SK-N-SH treated with all-trans-retinoic acid at 6 μM for 48 hours (cell line): Measurements from ENCODE around the gene TMEM125.

Experiments used
- ATAC-seq: fragments of 200-7000 bp; cut with Tn5 transposase; 3 replicates; pipeline ENCODE4 v1.9.1; 2020; ENCODE audit warnings: mild to moderate bottlenecking, moderate library complexity
- ARNTL ChIP-seq: fragments of 450-650 bp; formaldehyde crosslinking; IDR thresholded peaks from 2 replicates; pipeline ENCODE4 v1.5.0; 2020; ENCODE audit warnings: low read depth, mild to moderate bottlenecking, moderate library complexity, borderline replicate concordance
- BACH2 ChIP-seq: fragments of 250-450 bp; sonication (Bioruptor Pico); IDR thresholded peaks from 2 replicates; pipeline ENCODE4 v1.9.0; 2021; ENCODE audit warnings: mild to moderate bottlenecking, borderline replicate concordance
- CREB5 ChIP-seq: fragments of 250-450 bp; sonication (Bioruptor Pico); IDR thresholded peaks from 2 replicates; pipeline ENCODE4 v1.5.1; 2020; ENCODE audit warnings: low read depth, mild to moderate bottlenecking, moderate library complexity
- CSDC2 ChIP-seq: fragments of 250-450 bp; sonication (Bioruptor Pico); IDR thresholded peaks from 2 replicates; pipeline ENCODE4 v1.5.0; 2020; ENCODE audit warnings: mild to moderate bottlenecking, moderate library complexity
- CSRNP3 ChIP-seq: fragments of 250-450 bp; sonication (Bioruptor Pico); IDR thresholded peaks from 2 replicates; pipeline ENCODE4 v1.5.1; 2021; ENCODE audit warnings: mild to moderate bottlenecking, moderate library complexity
- ESRRG ChIP-seq: fragments of 250-450 bp; sonication (Bioruptor Pico); IDR thresholded peaks from 2 replicates; pipeline ENCODE4 v1.6.1; 2021; ENCODE audit warnings: mild to moderate bottlenecking
- OSR1 ChIP-seq: fragments of 250-450 bp; sonication (Bioruptor Pico); IDR thresholded peaks from 2 replicates; pipeline ENCODE4 v1.8.0; 2022; ENCODE audit warnings: moderate library complexity, mild to moderate bottlenecking, inconsistent platforms
- PATZ1 ChIP-seq: fragments of 250-450 bp; sonication (Bioruptor Pico); IDR thresholded peaks from 2 replicates; pipeline ENCODE4 v1.8.0; 2020; ENCODE audit warnings: mild to moderate bottlenecking, moderate library complexity, borderline replicate concordance
- POU6F1 ChIP-seq: fragments of 250-450 bp; sonication (Bioruptor Pico); IDR thresholded peaks from 2 replicates; pipeline ENCODE4 v1.8.0; 2021; ENCODE audit warnings: low read depth, mild to moderate bottlenecking, moderate library complexity, borderline replicate concordance
- PPARA ChIP-seq: fragments of 250-450 bp; sonication (Bioruptor Pico); IDR thresholded peaks from 2 replicates; pipeline ENCODE4 v1.5.0; 2020; ENCODE audit warnings: mild to moderate bottlenecking, borderline replicate concordance
- SNAI2 ChIP-seq: fragments of 250-450 bp; sonication (Bioruptor Pico); IDR thresholded peaks from 2 replicates; pipeline ENCODE4 v1.5.0; 2020; ENCODE audit warnings: mild to moderate bottlenecking, moderate library complexity
- TCF4 ChIP-seq: fragments of 250-450 bp; sonication (Bioruptor Pico); IDR thresholded peaks from 2 replicates; pipeline ENCODE4 v1.8.0; 2021; ENCODE audit warnings: mild to moderate bottlenecking, moderate library complexity, borderline replicate concordance
- TOX ChIP-seq: fragments of 250-450 bp; sonication (Bioruptor Pico); IDR thresholded peaks from 2 replicates; pipeline ENCODE4 v1.8.0; 2021; ENCODE audit warnings: mild to moderate bottlenecking, moderate library complexity, borderline replicate concordance
- TSHZ2 ChIP-seq: fragments of 250-450 bp; sonication (Bioruptor Pico); IDR thresholded peaks from 2 replicates; pipeline ENCODE4 v1.5.0; 2020; ENCODE audit warnings: mild to moderate bottlenecking, moderate library complexity
- ZC3H10 ChIP-seq: fragments of 250-450 bp; sonication (Bioruptor Pico); IDR thresholded peaks from 2 replicates; pipeline ENCODE4 v1.5.1; 2021; ENCODE audit warnings: mild to moderate bottlenecking, moderate library complexity
- ZFP3 ChIP-seq: fragments of 250-450 bp; sonication (Bioruptor Pico); IDR thresholded peaks from 2 replicates; pipeline ENCODE4 v1.5.0; 2020; ENCODE audit warnings: mild to moderate bottlenecking, moderate library complexity
- ZFP30 ChIP-seq: fragments of 450-650 bp; formaldehyde crosslinking; IDR thresholded peaks from 2 replicates; pipeline ENCODE4 v1.5.0; 2022; ENCODE audit warnings: mild to moderate bottlenecking, moderate library complexity
- ZNF70 ChIP-seq: fragments of 450-650 bp; formaldehyde crosslinking; IDR thresholded peaks from 2 replicates; pipeline ENCODE4 v1.5.0; 2020; ENCODE audit warnings: mild to moderate bottlenecking, moderate library complexity
- ZNF8 ChIP-seq: fragments of 450-650 bp; formaldehyde crosslinking; IDR thresholded peaks from 2 replicates; pipeline ENCODE4 v1.5.0; 2020; ENCODE audit warnings: mild to moderate bottlenecking, moderate library complexity

Gene TMEM125

GRCh38 chr1:43284546-43285110 is 14.8 kb downstream of the TMEM125 start (continued):
- TF ChIP-seq TSHZ2 (no peak), SNAI2 (CRISPR knock-in tag) (no peak), CREB5 (no peak), ZC3H10 (CRISPR knock-in tag) (no peak), ESRRG (CRISPR knock-in tag) (no peak), ZFP3 (CRISPR knock-in tag) (no peak), CSRNP3 (no peak)

GRCh38 chr1:43285269-43285990 is 15.6 kb downstream of the TMEM125 start, which contains the start of gene C1orf210:
C1orf210 (minus strand) TSS chr1:43285581; CDS start chr1:43283270, 2,311 bp downstream.
- no peak for ATAC-seq
- TF ChIP-seq CSDC2 (CRISPR knock-in tag) (no peak), OSR1 (CRISPR knock-in tag) (no peak), CSRNP3 (no peak), ZNF70 (CRISPR knock-in tag) (no peak), TOX (CRISPR knock-in tag) (no peak), ZFP30 (CRISPR knock-in tag) (no peak), ESRRG (CRISPR knock-in tag) (no peak), ARNTL (CRISPR knock-in tag) (no peak), POU6F1 (CRISPR knock-in tag) (no peak), SNAI2 (CRISPR knock-in tag) (no peak)

- no peak for ATAC-seq
- TF ChIP-seq SNAI2 (CRISPR knock-in tag) (no peak), ZFP30 (CRISPR knock-in tag) (no peak), CSDC2 (CRISPR knock-in tag) (no peak), ZC3H10 (CRISPR knock-in tag) (no peak), OSR1 (CRISPR knock-in tag) (no peak), ZNF70 (CRISPR knock-in tag) (no peak), POU6F1 (CRISPR knock-in tag) (no peak), PATZ1 (CRISPR knock-in tag) (no peak), TOX (CRISPR knock-in tag) (no peak), ZNF8 (CRISPR knock-in tag) (no peak), BACH2 (no peak), CREB5 (no peak), TCF4 (CRISPR knock-in tag) (no peak), PPARA (CRISPR knock-in tag) (no peak)
Measured at GRCh38 chr1:43286115-43286514, 16.3 kb downstream of the TMEM125 start.
